A549 (cell line): ENCODE data around the gene DPP10. TPM values are rescaled to one million over a fixed set of nuclear protein-coding genes. Genes with fewer than 3 reads are reported as not detected.

ENCODE experiments used
- ATAC-seq, 2 experiments: fragments of 200-7000 bp in 1 of 2; fragments of >200 bp in 1 of 2; cut with Nextera tagmentation in 1 of 2; cut with Tn5 transposase in 1 of 2; 3 replicates each; pipeline versions ENCODE4 v1.8.0 to v1.9.1; 2018 to 2020; ENCODE audit warnings: mild to moderate bottlenecking in 1 of 2, moderate library complexity in 1 of 2
- CTCF ChIA-PET: fragments of 300-600 bp; sonication (Branson Sonifier 250); formaldehyde crosslinking; extraction: SDS; loops from one replicate; lab custom pipeline; 2021; ENCODE audit warnings: antibody characterized with exemption, inconsistent platforms; lab: Yijun Ruan, JAX
- POLR2A ChIA-PET: fragments of 350-600 bp; formaldehyde crosslinking; extraction: SDS; loops from one replicate; lab custom pipeline; 2021; ENCODE audit warnings: antibody characterized with exemption, inconsistent platforms; lab: Yijun Ruan, JAX
- DNase-seq, 2 experiments: peaks; one replicate each; pipeline versions ENCODE4 v3.0.0 to v3.0.0-alpha.2; 2011 to 2016; ENCODE audit warnings: low read depth in 1 of 2, low spot score in 1 of 2
- FAIRE-seq: peaks from 2 replicates; lab custom pipeline; 2011; peaks lifted over from hg19 to GRCh38; lab: Jason Lieb, UNC
- H3K27ac ChIP-seq, 2 experiments: fragments of >200 bp; sonication (Bioruptor Twin); formaldehyde crosslinking; 3 replicates each; pipeline ENCODE4 v1.5.1; 2016 to 2017
- H3K4me1 ChIP-seq: fragments of >200 bp; sonication (Bioruptor Twin); formaldehyde crosslinking; 3 replicates; pipeline ENCODE4 v1.6.1; 2016
- H3K4me2 ChIP-seq: fragments of >200 bp; sonication (Bioruptor Twin); formaldehyde crosslinking; 3 replicates; pipeline ENCODE4 v1.6.1; 2016
- H3K4me3 ChIP-seq: fragments of >200 bp; sonication (Bioruptor Twin); formaldehyde crosslinking; 3 replicates; pipeline ENCODE4 v1.5.1; 2016
- H3K9me3 ChIP-seq: fragments of >200 bp; sonication (Bioruptor Twin); formaldehyde crosslinking; 3 replicates; pipeline ENCODE4 v1.6.1; 2016
- BCL3 ChIP-seq: fragments of >200 bp; sonication (Bioruptor Twin); formaldehyde crosslinking; IDR thresholded peaks from 3 replicates; pipeline ENCODE4 v1.6.1; 2016
- CBX2 ChIP-seq: fragments of 200-600 bp; sonication (generic); IDR thresholded peaks from 2 replicates; pipeline ENCODE4 v1.6.1; 2016; ENCODE audit warnings: low read depth, mild to moderate bottlenecking, borderline replicate concordance
- CHD2 ChIP-seq: fragments of 150-350 bp; IDR thresholded peaks from 2 replicates; pipeline ENCODE4 v1.6.1; 2014; ENCODE audit warnings: low read length; ENCODE audit not compliant: partially characterized antibody
- EHF ChIP-seq: fragments of 250-450 bp; sonication (Bioruptor Pico); IDR thresholded peaks from 2 replicates; pipeline ENCODE4 v1.5.0; 2020; ENCODE audit warnings: mild to moderate bottlenecking
- EHMT2 ChIP-seq: fragments of 200-600 bp; sonication (generic); IDR thresholded peaks from 2 replicates; pipeline ENCODE4 v1.6.1; 2016; ENCODE audit warnings: antibody characterized with exemption, low read depth, mild to moderate bottlenecking, moderate library complexity
- FOSB ChIP-seq: fragments of 250-450 bp; sonication (Bioruptor Pico); IDR thresholded peaks from 2 replicates; pipeline ENCODE4 v1.5.0; 2020; ENCODE audit warnings: mild to moderate bottlenecking, moderate library complexity
- FOXS1 ChIP-seq: fragments of 250-450 bp; sonication (Bioruptor Pico); IDR thresholded peaks from 2 replicates; pipeline ENCODE4 v1.5.0; 2020; ENCODE audit warnings: mild to moderate bottlenecking, moderate library complexity
- GATA3 ChIP-seq: IDR thresholded peaks from 2 replicates; pipeline ENCODE4 v1.6.1; 2012; ENCODE audit warnings: borderline replicate concordance
- HDAC2 ChIP-seq: fragments of 200-600 bp; sonication (generic); IDR thresholded peaks from 2 replicates; pipeline ENCODE4 v1.6.1; 2016
- HOXA7 ChIP-seq: fragments of 250-450 bp; sonication (Bioruptor Pico); IDR thresholded peaks from 2 replicates; pipeline ENCODE4 v1.5.0; 2020; ENCODE audit warnings: mild to moderate bottlenecking, moderate library complexity
- HOXB13 ChIP-seq: fragments of 250-450 bp; sonication (Bioruptor Pico); IDR thresholded peaks from 2 replicates; pipeline ENCODE4 v1.5.0; 2020; ENCODE audit warnings: low read depth, mild to moderate bottlenecking, moderate library complexity
- KDM1A ChIP-seq: fragments of 200-600 bp; sonication (generic); IDR thresholded peaks from 2 replicates; pipeline ENCODE4 v1.6.1; 2016; ENCODE audit warnings: low read depth, mild to moderate bottlenecking
- MAFK ChIP-seq: fragments of 450-650 bp; IDR thresholded peaks from 2 replicates; pipeline ENCODE4 v1.6.1; 2014; ENCODE audit not compliant: partially characterized antibody
- MYC ChIP-seq: IDR thresholded peaks from 2 replicates; pipeline ENCODE4 v1.6.1; 2012; ENCODE audit warnings: mild to moderate bottlenecking, inconsistent platforms, low read length, improper control_type of control experiment, borderline replicate concordance
- NFE2L2 ChIP-seq: fragments of 150-350 bp; conservative IDR thresholded peaks from 2 replicates; pipeline ENCODE4 v1.6.1; 2014; ENCODE audit warnings: low read length
- NR3C1 ChIP-seq: fragments of >200 bp; sonication (Bioruptor Twin); formaldehyde crosslinking; IDR thresholded peaks from 3 replicates; pipeline ENCODE4 v1.6.1; 2017
- RARB ChIP-seq: fragments of 250-450 bp; sonication (Bioruptor Pico); IDR thresholded peaks from 2 replicates; pipeline ENCODE4 v1.8.0; 2021; ENCODE audit warnings: mild to moderate bottlenecking, moderate library complexity
- RNF2 ChIP-seq: fragments of 200-600 bp; sonication (generic); IDR thresholded peaks from 2 replicates; pipeline ENCODE4 v1.6.1; 2016; ENCODE audit warnings: low read depth, mild to moderate bottlenecking, antibody characterized with exemption, moderate library complexity, borderline replicate concordance
- USF2 ChIP-seq: fragments of 450-650 bp; IDR thresholded peaks from 2 replicates; pipeline ENCODE4 v1.6.1; 2014; ENCODE audit warnings: antibody characterized with exemption
- ZFP36 ChIP-seq: fragments of 450-650 bp; IDR thresholded peaks from 2 replicates; pipeline ENCODE4 v1.6.1; 2014; ENCODE audit warnings: borderline replicate concordance; ENCODE audit not compliant: partially characterized antibody
- WGBS: methylation state at CpG from one replicate; pipeline ENCODE4 v1.1.6; 2017; ENCODE audit errors: missing lambda C conversion rate; 5-methylcytosine and 5-hydroxymethylcytosine counted together
- polyA plus RNA-seq, 4 experiments: library from polyadenylated mRNA; depleted of rRNA in 3 of 4; stranded (reverse); fragments of >200 nt; fragmentation: RNase III in 1 of 4; extraction: RNeasy Plus Mini Kit Qiagen cat#74134 plus additional on column Dnase treatment in 1 of 4; gene quantifications; 2 replicates in 3 of 4; 3 replicates in 1 of 4; pipeline ENCODE4 v1.2.3, GENCODE V29; 2011 to 2017
- TF ChIP-seq, protein P1 (sequence below): fragments of 250-450 bp; sonication (Bioruptor Pico); IDR thresholded peaks from 2 replicates; pipeline ENCODE4 v1.5.0; 2021; ENCODE audit warnings: mild to moderate bottlenecking, moderate library complexity, borderline replicate concordance
- TF ChIP-seq, protein P2 (sequence below): fragments of 150-350 bp; IDR thresholded peaks from 2 replicates; pipeline ENCODE4 v1.6.1; 2014; ENCODE audit warnings: low read depth, mild to moderate bottlenecking, low read length

The DPP10 gene
- polyA plus RNA-seq, 2 of the 4 experiments (the other 2 are of a cell fraction), result not detected

DNA sequence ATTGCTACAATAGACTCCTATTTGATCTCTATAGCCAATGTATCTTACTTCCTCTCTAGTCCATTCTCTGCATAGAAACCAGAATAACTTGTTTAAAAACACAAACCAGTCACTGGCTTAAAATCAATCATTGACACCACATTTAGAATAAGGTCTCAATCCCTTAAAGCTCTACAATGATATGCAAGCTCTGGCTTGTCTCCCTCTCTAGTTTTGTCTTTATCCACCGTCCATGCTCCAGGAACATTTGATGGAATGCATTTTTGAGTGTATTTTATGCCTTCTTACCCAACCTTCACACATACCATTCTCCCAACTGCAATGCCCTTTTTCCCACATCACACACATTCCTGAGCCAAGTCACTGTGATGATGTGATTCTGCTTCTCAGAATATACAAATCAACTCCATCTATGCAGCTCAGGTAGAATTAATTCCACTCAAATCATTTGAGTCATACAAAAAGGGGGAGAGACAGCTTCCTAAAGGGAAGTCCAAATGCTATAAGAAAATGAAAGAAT is 1107.2 kb downstream of the DPP10 start:
- no peaks in the 10 kb centered on the region for H3K4me1 ChIP-seq
- DNase-seq, result no peak
- TF ChIP-seq EHMT2 (no peak), CBX2 (no peak), HOXA7 (CRISPR knock-in tag) (no peak), FOSB (CRISPR knock-in tag) (no peak), GATA3 (no peak), FOXS1 (no peak), NR3C1 (no peak), MAFK (no peak), MYC (no peak)
- TF ChIP-seq, protein P1, sequence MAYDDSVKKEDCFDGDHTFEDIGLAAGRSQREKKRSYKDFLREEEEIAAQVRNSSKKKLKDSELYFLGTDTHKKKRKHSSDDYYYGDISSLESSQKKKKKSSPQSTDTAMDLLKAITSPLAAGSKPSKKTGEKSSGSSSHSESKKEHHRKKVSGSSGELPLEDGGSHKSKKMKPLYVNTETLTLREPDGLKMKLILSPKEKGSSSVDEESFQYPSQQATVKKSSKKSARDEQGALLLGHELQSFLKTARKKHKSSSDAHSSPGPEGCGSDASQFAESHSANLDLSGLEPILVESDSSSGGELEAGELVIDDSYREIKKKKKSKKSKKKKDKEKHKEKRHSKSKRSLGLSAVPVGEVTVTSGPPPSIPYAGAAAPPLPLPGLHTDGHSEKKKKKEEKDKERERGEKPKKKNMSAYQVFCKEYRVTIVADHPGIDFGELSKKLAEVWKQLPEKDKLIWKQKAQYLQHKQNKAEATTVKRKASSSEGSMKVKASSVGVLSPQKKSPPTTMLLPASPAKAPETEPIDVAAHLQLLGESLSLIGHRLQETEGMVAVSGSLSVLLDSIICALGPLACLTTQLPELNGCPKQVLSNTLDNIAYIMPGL, result no peak
- TF ChIP-seq, protein P2, sequence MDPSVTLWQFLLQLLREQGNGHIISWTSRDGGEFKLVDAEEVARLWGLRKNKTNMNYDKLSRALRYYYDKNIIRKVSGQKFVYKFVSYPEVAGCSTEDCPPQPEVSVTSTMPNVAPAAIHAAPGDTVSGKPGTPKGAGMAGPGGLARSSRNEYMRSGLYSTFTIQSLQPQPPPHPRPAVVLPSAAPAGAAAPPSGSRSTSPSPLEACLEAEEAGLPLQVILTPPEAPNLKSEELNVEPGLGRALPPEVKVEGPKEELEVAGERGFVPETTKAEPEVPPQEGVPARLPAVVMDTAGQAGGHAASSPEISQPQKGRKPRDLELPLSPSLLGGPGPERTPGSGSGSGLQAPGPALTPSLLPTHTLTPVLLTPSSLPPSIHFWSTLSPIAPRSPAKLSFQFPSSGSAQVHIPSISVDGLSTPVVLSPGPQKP, result no peak
- TF ChIP-seq, all 56 proteins: peak for 0
- ATAC-seq, result no peak
- no peak overlapping the region for H3K4me3 ChIP-seq
- H3K4me2 ChIP-seq, result no peak overlapping the region
- FAIRE-seq, result no peak
- no peaks in the 10 kb centered on the region for H3K9me3 ChIP-seq
- H3K27ac ChIP-seq, result no peak overlapping the region
- WGBS, result 0% methylated on average over 1 of the region's 1 CpG
- ChIA-PET CTCF (no interaction called here), POLR2A (no interaction called here)

DNA sequence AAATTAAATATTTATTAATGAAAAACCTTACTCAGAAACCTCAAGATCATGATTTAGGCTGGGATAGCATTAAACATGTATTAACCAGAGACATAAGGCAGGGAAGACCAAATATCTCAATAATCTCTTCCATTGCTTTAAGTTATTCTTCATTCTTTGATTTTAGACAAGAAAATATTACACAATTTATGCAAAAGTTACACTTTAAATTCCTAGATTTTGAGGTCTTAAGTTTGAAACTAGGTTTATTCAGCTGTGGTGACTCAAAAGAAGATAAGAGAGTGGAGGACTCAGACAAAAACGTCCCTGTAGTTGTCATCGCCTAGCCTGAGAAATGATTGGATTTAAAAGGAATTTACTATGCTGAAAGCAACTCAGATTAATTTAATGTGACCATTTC is 1110.3 kb downstream of the DPP10 start:
- no peak for FAIRE-seq
- CTCF ChIA-PET, result no interaction called here
- WGBS, result 7% methylated on average over 2 of the region's 2 CpGs

DNA sequence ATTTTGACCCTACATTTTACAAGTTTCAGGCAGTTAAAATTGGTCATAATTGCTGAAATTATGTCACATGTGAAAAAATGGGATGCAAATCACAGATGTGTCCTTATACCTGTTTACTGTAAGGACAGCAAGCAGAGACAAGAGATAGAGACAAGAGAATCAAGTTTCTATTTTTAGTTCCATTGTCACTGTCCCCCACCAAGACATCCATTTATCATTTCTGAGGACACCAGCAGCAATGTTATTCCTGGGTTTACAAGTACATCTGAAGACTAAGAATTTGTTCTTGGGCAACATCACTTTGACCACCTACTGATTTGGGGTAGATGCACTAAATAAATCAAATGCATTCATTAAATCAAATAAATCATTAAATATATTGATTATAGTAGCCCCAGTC is 1111.7 kb downstream of the DPP10 start:
- no peaks in the 10 kb centered on the region for H3K4me1 ChIP-seq
- no peaks in the 10 kb centered on the region for H3K9me3 ChIP-seq
- FAIRE-seq, result no peak
- ATAC-seq, result no peak
- DNase-seq, result no peak
- no peak overlapping the region for H3K4me3 ChIP-seq
- H3K4me2 ChIP-seq, result no peak overlapping the region
- ChIA-PET POLR2A (no interaction called here), CTCF (no interaction called here)
- TF ChIP-seq KDM1A (no peak), HDAC2 (no peak), HOXB13 (no peak), GATA3 (no peak), ZFP36 (no peak), USF2 (no peak), FOSB (CRISPR knock-in tag) (no peak), EHF (no peak), BCL3 (no peak), NFE2L2 (no peak), HOXA7 (CRISPR knock-in tag) (no peak)
- no peak overlapping the region for H3K27ac ChIP-seq

More for the DNA sequence above, 1110.3 kb downstream of the DPP10 start:
- H3K4me2 ChIP-seq, result no peak overlapping the region
- H3K9me3 ChIP-seq, result no peaks in the 10 kb centered on the region
- no peak overlapping the region for H3K27ac ChIP-seq
- H3K4me1 ChIP-seq, result no peaks in the 10 kb centered on the region
- TF ChIP-seq CHD2 (no peak), RARB (CRISPR knock-in tag) (no peak), KDM1A (no peak), HDAC2 (no peak), RNF2 (no peak)
- TF ChIP-seq, protein P1, result no peak
- POLR2A ChIA-PET, result no interaction called here
- ATAC-seq, result no peak
- no peak overlapping the region for H3K4me3 ChIP-seq
- no peak for DNase-seq
